ENCODE results near the gene SLC23A2. TPM values are rescaled to one million over a fixed set of nuclear protein-coding genes. Genes with fewer than 3 reads are reported as not detected.

Gene SLC23A2
- 6.4 and 20.5 TPM in 2 replicates for total RNA-seq (ENCODE audit: low replicate concordance)

GRCh38 chr20:5001174-5002076 is at the start of gene SLC23A2:
Gene SLC23A2 (minus strand): TSS chr20:5001510. CDS start chr20:4932562, 68,948 bp downstream.

Other genes starting within 250 kb of the SLC23A2 start
- 8.1 and 16.1 TPM in 2 replicates for gene RASSF2, start 177.9 kb downstream of the SLC23A2 start, total RNA-seq (ENCODE audit: low replicate concordance)
- 28.7 and 79.8 TPM in 2 replicates for gene TMEM230, start 111.6 kb upstream of the SLC23A2 start, total RNA-seq (ENCODE audit: low replicate concordance)
- 89.8 and 106 TPM in 2 replicates for gene PCNA, start 118.4 kb upstream of the SLC23A2 start, total RNA-seq (ENCODE audit: low replicate concordance)
- gene CDS2, start 125.5 kb upstream of the SLC23A2 start, total RNA-seq (ENCODE audit: low replicate concordance), result 19.5 and 28.8 TPM in 2 replicates